C1 segment of cervical spinal cord (tissue), 14 donors: ENCODE results near the gene TRMT13.

ENCODE experiments used
- DNase-seq, 14 donors: peaks; one replicate each; lab custom pipeline; 2025; lab: John Stamatoyannopoulos, UW

The TRMT13 gene, protein sequence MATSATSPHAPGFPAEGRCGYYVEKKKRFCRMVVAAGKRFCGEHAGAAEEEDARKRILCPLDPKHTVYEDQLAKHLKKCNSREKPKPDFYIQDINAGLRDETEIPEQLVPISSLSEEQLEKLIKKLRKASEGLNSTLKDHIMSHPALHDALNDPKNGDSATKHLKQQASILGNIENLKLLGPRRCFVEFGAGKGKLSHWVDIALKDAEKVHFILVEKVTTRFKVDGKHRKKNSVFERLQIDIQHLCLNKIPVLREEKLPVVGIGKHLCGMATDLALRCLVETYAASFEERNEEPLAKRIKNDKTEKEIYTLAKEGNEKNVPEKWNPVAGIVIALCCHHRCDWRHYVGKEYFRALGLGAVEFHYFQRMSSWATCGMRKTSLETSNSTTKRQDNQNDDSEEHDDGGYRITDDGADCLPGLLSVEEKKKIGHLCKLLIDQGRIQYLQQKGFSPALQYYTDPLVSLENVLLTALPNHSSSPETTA

DNA sequence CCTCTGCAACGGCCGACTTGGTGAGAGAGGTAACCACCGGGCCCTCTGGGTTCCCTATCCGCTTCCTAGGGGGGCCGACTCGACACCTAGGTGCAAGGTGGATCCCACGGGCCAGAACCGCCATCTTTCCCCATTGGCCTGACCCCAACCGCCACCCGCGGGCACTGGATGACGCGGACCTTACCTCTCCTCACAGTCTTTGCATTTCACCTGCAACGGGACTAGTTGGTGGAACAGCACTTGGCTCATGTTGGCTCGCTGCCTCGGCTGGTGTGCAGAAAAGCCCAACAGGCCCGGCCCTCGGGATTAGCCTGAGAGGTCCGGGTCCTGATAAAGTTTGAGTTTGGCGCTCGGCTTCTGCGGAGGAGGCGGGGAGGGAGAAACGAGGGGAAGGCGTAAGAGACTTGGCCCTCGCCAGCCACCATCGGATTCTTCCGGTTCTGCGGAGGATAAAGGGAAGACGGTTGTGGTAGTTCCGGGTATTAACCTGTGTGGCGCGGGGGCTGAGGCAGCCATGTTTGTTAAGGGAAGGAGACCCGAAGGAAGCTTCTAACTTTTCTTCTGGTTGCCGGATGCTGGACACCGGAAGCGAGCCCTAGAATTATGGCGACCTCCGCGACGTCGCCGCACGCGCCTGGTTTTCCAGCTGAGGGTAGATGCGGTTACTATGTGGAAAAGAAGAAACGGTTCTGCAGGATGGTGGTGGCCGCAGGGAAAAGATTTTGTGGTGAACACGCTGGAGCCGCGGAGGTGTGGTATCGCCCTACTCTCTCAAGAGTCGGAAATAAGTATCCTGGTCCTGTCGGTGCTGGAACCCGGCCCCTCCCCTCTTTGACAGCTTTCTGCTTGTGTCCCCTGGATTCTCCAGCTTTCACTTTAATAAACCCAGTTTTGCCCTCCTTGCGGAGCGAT, at the start of gene TRMT13, which contains the start of gene SASS6:
Gene TRMT13 (plus strand): TSS at position 598 of the 912 bp plus-strand sequence. CDS start 6 bp downstream, at position 604.
Gene SASS6 (minus strand): TSS at position 365 of the 912 bp plus-strand sequence. CDS start 116 bp downstream, at position 249.
- peak; percentile 68 to 97 (median 95) for DNase-seq

DNA sequence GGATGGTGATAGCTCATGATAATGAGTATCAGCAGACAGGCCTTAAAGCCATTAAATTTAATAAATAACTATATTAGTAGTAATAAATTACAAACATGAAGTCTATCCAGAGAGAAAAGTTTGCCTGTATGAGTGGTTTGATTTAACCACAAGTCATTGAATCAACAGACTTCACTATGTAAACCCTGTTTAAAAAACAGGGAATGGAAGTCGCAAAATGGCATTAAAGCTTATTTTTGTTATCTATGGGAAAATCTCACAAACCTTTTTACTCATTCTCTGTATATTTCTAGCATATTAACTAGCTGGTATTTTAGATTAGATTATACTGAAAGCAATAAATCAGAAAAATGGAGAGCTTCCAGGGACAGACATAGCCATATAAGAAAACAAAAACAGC, 45.6 kb upstream of the TRMT13 start:
- no peak for DNase-seq

DNA sequence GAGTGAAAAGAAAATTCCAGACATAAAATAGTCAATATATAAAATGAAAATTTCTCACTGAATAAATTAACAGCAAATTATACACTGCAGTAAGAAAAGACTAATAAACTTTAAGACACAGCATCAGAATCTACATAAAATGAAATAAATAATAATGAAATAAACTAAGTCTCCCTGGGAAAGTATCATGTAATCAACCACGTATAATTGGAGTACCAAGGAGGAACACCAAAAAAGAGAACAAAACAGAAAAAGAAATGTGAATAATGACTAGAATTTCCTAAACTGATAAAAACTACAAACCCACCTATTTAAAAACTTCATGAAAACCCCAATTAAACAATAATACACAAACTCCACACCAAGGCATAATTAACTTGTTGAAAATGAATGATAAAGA, 43.9 kb upstream of the TRMT13 start:
- no peak for DNase-seq

DNA sequence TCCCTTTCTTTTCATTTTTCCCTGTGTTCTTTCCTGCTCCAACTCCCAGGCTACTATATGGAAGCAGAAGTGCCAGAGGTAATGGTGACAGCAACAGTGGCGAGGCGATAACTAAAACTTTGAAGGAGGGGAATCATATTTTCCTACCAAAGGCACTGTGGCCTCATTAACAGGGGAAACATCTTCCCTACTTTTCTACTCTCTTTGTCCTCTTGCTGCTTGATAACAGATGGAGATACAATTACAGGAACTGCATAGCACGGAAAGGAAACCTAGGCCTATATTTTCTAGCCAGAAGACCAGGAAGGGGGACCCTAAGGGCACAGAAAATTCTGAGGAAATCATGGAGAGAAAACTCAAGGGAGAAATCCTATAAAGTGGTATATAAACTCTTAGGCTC, 42.5 kb upstream of the TRMT13 start:
- DNase-seq: no peak

DNA sequence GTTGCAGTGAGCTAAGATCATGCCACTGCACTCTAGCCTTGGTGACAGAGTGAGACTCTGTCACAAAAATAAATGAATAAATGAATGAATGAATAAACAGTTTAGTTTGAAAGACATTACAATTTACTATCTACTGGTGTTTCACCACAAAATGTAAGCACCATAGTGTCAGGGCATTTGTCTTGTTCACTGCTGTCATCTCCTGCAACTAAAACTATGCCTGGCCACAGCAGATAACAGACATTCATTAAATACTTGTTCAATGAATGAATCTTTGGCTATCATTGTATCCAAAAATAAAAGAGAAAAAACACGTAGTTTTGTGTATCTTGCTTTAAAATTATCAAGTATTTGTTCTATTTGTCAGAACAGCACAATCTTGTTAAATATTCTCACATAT, 32.8 kb upstream of the TRMT13 start:
- no peak for DNase-seq

DNA sequence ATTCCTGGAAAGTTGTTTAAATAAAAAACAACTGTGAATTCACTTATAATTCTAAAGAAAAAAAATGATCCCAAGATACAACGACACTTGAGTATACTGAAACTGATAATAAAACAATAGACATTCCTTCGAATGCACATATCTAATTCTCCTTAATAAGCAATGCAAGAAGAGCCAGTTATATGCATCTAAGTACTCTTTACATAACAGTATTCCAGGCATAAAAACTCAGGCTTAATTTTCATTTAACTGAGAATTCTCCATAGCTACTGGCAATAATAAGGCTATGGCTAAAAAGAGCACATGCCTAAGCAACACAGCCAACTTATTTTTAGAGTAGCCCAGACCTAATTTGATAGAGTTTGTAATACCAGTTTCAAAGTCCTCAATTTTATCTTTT, 31.4 kb upstream of the TRMT13 start:
- no peak for DNase-seq

DNA sequence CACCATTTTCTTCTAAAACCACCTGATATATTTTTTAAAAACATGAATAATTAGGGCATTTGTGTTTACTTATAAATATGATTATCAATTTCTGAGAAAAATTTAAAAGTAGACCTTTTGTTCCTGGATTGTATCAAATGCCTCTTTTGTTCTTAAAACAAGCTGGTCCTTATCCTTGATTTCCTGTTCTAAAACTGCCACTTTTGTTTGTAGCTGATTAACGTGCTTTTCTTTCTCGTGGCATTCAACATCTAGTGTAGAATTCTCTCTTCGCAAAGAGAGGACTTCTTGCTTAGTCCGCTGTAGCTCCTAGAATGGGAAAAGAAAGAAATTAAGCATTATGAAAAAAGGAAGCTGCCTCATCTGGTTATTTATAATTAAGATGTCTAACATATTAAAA, 25.3 kb upstream of the TRMT13 start:
- no peak for DNase-seq

DNA sequence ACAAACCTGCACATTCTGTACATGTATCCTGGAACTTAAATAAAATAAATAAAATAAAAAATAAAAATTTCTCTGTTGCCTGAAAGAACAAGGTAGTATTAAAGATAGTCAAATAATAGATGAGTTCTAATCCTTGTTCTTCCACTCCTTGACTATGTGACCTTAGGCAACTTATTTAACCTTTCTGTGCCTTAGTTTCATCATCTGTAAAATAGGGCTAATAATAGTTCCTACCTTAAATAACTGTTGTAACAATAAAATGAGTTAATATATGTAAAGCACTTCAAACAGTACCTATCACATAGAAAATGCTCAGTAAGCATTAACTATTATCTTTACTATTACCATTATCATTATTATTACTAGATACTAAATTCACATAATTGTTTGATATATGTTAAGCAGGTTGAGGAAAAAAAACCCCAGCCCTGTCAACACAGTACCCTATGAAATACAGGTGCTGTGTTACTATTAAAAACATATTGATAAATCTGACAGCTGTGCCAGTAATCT, 23.4 kb upstream of the TRMT13 start:
- no peak for DNase-seq

DNA sequence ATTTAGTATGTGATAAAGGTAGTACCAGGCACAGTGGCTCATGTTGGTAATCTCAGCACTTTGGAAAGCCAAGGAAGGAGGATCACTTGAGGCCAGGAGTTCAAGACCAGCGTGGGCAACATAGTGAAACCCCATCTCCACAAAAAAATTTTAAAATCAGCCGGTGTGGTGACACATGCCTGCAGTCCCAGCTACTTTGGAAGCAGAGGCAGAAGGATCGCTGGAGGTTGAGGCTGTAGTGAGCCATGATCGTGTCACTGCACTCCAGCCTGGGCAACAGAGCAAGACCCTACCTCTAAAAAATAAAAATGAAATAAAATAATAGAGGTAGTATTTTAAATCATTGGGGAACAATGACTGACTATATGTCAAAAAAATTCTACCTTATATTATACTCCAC, 17.4 kb upstream of the TRMT13 start:
- DNase-seq: no peak

DNA sequence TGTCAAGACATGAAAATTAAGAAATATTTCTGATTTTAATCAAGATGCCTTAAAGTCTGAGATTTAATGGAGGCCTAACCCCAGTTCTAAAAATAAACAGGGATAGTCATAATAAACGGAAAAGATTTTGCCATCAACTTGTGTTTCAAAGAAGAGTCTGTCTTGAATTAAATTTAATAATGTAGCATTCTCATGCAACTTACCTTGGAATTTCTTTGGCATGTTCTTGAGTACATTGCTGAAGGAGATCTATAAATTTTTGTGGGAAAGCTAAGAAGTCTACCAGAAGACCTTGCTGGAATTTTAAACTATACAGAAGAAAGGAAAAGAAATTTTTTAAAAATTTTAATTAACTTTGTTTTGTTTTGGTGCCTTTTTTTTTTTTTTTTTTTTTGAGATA, 10.8 kb upstream of the TRMT13 start:
- no peak for DNase-seq

DNA sequence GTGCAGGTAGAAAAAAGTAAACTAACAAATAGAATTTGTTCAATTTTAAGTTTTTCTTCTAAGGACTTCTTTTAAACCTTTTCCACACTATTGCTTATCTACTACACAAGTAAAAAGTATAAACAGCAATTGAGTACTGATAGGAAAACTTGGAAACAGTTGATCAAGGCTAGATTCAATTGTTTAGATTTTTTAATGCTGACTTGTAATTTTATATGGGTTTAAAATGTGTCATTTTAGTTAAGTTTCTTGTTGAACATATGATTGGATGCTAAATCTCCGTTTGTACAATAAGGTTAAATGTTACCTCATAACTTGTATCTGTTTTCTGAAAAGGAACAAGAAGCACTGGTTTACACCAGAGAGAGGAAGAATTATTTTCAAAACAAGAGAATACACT, 5.7 kb upstream of the TRMT13 start:
- DNase-seq: no peak

DNA sequence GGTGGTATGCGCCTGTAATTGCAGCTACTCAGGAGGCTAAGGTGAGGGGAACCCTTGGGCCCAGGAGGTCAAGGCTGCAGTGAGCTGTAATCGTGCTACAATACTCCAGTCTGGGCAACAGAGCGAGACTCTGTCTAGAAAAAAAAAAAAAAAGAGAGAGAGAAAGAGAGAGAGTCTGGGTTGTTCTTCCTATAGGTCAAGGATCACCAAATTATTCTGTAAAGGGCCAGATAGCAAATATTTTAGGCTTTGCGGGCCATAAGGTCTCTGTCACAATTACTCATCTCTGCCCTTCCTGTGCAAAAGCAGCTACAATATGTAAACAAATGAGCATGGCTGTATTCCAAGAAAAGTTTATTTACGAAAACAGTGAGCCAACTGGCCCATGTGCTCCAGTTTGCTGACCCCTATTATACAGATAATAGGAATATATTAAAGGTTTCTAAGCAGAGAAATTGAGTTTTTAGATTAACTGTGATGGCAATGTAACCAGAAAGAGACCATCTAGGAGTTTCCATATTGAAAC, 2.3 kb upstream of the TRMT13 start:
- no peak for DNase-seq

DNA sequence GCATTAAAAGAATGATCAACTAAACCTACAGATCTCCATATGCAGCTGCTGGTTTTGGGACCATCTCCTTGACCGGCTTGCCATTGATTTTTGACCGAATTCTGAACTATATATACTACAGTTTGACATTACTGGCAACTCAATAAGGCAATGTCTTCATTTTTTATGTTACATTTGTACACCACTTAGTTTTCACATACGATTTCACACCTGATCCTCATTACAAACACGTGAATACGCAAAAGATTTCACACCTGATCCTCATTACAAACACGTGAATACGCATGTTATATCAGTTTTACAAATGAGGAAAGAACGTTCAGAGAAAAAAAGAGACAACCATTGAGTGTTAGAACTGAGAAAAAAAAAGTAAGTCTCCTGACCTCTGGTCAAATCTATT, 1.3 kb upstream of the TRMT13 start:
- DNase-seq: no peak

DNA sequence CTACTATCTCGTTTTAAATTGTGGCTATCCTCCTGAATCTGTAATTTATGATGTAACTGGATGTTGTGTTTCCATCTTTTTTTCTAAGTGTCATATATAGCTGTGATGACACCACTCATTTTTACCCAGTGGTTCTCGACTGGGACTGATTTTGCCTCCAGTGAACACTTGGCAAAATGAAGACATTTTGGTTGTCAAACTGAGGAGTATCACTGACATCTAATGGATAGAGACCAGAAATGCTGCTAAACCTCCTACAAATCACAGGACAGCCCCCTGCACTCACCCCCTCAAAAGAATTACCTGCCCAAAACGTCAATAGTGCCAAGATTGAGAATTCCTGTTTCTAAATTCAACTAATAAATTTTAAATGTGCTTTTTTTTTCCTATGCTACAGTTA, 1.9 kb downstream of the TRMT13 start:
- no peak for DNase-seq

DNA sequence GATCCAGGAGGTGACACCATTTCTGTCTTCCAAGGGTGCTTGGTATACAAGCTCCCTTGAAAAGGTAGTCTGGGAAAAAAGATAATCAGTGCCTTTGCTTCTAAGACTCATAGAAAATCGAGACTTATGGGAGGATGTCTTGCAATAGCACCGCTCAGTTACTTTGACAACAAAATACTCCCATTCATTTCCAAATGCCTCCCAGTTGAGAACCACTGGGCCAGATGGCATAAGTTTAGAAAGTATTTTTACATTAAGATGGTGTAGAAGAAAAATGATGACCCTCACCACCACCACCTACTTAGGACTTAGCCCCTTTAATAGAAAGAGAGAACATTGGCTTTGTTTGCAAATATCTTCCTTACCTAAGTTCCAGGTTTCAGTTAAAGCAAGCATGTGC, 4.6 kb downstream of the TRMT13 start:
- DNase-seq: no peak

DNA sequence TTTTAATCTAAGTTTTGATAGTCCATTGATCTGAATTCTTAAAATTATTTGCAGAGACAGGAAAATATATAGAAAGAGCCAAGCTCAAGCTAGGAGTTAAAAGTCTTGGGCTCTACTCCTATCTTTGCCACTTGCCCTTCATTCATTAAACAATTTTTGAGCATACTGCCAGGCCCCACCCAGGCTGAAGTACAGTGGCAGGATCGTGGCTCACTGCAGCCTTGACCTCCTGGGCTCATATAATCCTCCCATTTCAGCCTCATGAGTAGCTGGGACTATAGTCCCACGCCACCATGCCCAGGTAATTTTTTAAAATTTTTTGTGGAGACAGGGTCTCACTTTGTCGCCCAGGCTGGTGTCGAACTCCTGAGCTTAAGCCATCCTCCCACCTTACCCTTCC, 8.2 kb downstream of the TRMT13 start:
- no peak for DNase-seq

DNA sequence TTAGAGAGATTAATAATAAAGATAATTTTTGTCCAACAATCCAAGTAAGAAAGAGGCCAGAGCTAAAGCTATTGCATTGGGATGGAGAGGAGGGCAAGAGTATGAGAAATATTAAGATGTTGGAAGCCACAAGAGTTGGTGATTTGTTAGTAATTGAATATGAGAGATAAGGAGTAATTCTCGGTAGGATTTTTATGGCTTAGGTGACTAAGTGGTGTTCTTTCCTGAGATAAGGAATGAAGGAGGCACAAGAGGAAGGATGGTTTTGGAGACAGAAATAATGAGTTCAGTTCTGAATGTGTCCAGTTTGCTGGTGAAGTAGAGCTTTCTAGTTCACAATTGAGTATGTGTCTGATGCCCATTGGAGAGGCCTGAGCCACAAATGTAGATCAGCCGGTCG, 9.4 kb downstream of the TRMT13 start:
- no peak for DNase-seq

DNA sequence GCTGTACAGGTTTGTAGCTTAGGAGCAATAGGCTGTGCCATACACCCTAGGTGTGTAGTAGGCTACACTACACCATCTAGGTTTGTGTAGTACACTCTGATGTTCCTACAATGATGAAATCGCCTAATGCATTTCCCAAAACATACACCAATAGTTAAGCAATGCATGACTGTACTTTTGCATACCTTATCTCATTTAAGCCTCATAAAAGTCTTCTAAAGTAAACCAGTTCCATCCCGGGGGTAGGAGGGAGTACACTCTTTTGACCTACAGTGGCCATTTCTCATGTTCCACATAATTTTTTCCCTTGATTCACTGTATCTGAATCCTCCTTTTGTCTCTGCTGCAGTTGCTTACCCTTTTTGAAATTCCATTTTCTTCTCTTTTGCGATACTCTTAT, 12.2 kb downstream of the TRMT13 start:
- DNase-seq: no peak

DNA sequence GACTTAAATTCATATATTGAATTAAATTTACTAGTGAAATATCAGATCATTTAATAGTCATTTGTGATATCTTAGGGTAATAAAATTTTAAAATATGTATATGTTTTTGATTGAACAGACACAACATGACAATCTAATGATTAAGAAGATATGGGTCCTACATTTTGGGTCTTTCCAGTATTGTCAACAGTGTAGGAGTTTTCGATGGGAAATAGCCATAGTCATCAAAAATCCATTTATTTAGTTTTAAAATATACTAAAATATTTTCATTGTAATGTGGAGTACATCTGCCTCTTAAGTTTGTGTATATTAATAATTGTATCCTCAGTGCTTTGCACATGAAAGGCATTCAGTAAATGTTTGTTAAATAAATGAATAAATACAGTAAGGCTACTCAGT, 14.0 kb downstream of the TRMT13 start:
- DNase-seq: no peak

DNA sequence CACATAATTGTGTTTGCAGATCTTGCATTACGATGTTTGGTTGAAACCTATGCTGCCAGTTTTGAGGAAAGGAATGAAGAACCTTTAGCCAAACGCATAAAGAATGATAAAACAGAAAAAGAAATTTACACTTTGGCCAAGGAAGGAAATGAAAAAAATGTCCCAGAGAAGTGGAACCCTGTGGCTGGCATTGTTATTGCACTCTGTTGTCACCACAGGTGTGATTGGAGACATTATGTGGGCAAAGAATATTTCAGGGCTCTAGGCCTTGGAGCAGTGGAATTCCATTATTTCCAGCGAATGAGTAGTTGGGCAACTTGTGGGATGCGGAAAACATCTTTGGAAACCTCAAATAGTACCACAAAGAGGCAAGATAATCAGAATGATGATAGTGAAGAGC, 14.9 kb downstream of the TRMT13 start:
- DNase-seq: no peak

DNA sequence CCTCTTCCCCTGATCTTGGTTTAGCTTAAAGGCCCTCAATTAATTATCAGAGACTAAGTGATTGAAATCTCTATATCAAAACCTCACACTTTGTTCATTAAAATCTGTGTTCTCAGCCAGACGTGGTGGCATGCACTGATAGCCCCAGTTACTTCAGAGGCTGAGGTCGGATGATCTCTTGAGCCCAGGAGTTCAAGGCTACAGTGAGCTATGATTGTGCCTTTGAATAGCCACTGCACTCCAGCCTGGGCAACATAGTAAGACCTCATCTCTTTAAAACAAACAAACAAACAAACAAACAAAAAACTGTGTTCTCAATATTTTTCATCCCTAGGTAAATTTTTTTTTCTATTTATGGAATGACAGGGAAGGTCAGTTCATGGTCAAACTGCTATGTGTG, 18.7 kb downstream of the TRMT13 start:
- no peak for DNase-seq

DNA sequence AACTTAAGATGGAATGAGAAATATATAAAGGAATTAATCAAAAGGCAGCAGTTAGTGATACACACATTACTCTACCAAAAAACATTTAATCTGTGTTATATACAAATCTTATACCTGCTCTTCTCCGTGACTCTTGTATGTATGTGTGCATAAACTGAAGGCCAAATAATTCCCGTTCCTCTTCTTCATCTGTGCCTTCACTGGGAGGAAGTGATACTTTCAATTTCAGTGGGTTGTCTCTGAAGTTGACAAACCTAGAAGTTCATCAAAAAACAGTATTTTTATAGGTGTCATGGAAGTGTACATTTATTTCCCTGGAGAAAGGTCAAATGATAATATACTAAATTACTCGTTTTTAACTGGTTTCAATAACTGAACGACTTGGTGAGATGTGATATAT, 19.3 kb downstream of the TRMT13 start:
- DNase-seq: no peak
